DMS153 (cell line): ENCODE data around the gene MCTP1.

ENCODE experiments used
- DNase-seq: peaks from one replicate; lab custom pipeline; 2025; lab: John Stamatoyannopoulos, UW

MCTP1 gene

GRCh38 chr5:95284572-95285408 lies at the start of gene MCTP1:
MCTP1 (minus strand) TSS chr5:95285094.
- no peak for DNase-seq

GRCh38 chr5:95332158-95332557 lies 47.3 kb upstream of the MCTP1 start:
- DNase-seq: no peak

GRCh38 chr5:95331358-95331757 lies 46.5 kb upstream of the MCTP1 start:
- no peak for DNase-seq

- DNase-seq: no peak
These were observed 42.3 kb upstream of the MCTP1 start for GRCh38 chr5:95327211-95327610.

- no peak for DNase-seq
These were observed 32.8 kb upstream of the MCTP1 start for GRCh38 chr5:95317687-95318086.

GRCh38 chr5:95317085-95317484 lies 32.2 kb upstream of the MCTP1 start:
- DNase-seq: no peak

GRCh38 chr5:95304711-95305110 lies 19.8 kb upstream of the MCTP1 start:
- DNase-seq: no peak

GRCh38 chr5:95298651-95299050 lies 13.8 kb upstream of the MCTP1 start:
- no peak for DNase-seq

- no peak for DNase-seq
These were observed 11.4 kb upstream of the MCTP1 start for GRCh38 chr5:95296291-95296690.

GRCh38 chr5:95285409-95285755 lies 488 bp upstream of the MCTP1 start:
- DNase-seq: no peak

- DNase-seq: no peak
These were observed 928 bp downstream of the MCTP1 start for GRCh38 chr5:95283761-95284571.

- DNase-seq: no peak
These were observed 1.8 kb downstream of the MCTP1 start for GRCh38 chr5:95283022-95283615.

GRCh38 chr5:95281226-95281625 lies 3.7 kb downstream of the MCTP1 start:
- no peak for DNase-seq

GRCh38 chr5:95280401-95281095 lies 4.3 kb downstream of the MCTP1 start:
- no peak for DNase-seq

GRCh38 chr5:95274011-95274410 lies 10.9 kb downstream of the MCTP1 start:
- DNase-seq: no peak

GRCh38 chr5:95272316-95272929 lies 12.5 kb downstream of the MCTP1 start:
- DNase-seq: no peak

- DNase-seq: no peak
These were observed 21.8 kb downstream of the MCTP1 start for GRCh38 chr5:95262933-95263660.

GRCh38 chr5:95261437-95262175 lies 23.3 kb downstream of the MCTP1 start:
- DNase-seq: no peak

GRCh38 chr5:95256991-95257390 lies 27.9 kb downstream of the MCTP1 start:
- DNase-seq: no peak

GRCh38 chr5:95256446-95256845 lies 28.4 kb downstream of the MCTP1 start:
- DNase-seq: no peak
